Colonic mucosa (tissue), 4 donors: Measurements from ENCODE around the gene COPS3. TPM values are rescaled to one million over a fixed set of nuclear protein-coding genes. Genes with fewer than 3 reads are reported as not detected.

Experiments used
- DNase-seq: peaks from one replicate; pipeline ENCODE4 v3.0.0-alpha.2; 2020
- H3K27ac ChIP-seq: fragments of 200-600 bp; one replicate; pipeline ENCODE4 v1.8.0; 2021
- H3K27me3 ChIP-seq: fragments of 200-600 bp; one replicate; pipeline ENCODE4 v1.8.0; 2021
- H3K36me3 ChIP-seq: fragments of 200-600 bp; one replicate; pipeline ENCODE4 v1.8.0; 2021
- H3K4me1 ChIP-seq: fragments of 200-600 bp; one replicate; pipeline ENCODE4 v1.8.0; 2021; ENCODE audit warnings: mild to moderate bottlenecking
- H3K4me3 ChIP-seq: fragments of 200-600 bp; one replicate; pipeline ENCODE4 v1.8.0; 2021
- H3K9ac ChIP-seq, 2 donors: one replicate each; pipeline ENCODE4 v1.7.0; 2013; ENCODE audit warnings: control low read depth in 2 of 2, low read depth in 2 of 2, low read length in 2 of 2
- H3K9me3 ChIP-seq: fragments of 200-600 bp; one replicate; pipeline ENCODE4 v1.8.0; 2021
- CTCF ChIP-seq: fragments of 200-600 bp; IDR thresholded peaks from one replicate; pipeline ENCODE4 v1.8.0; 2022; ENCODE audit warnings: antibody characterized with exemption, mild to moderate bottlenecking
- intact Hi-C: fragments of 100-400 bp; cut with DNase I; formaldehyde crosslinking; loops from one replicate; pipeline ENCODE4 v1.14.1; 2022
- total RNA-seq, 2 donors: library from RNA; stranded (reverse); fragmentation: NEBNext Ultra II Directional in 1 of 2; extraction: Animal tissue kit (Norgen Biotek cat#: 25700) in 1 of 2; gene quantifications; one replicate each; pipeline ENCODE4 v1.2.1, GENCODE V29; 2021
- donor health status: healthy.
- donor health status: DM: no; HTN: no; CAD: no.
- donor health status: DM: no; HTN: no; CAD: no.

The COPS3 gene
- total RNA-seq, 2 donors from 2014 or later: 43.9 to 60.4 TPM

GRCh38 chr17:17226451-17227265 is 54.4 kb downstream of the COPS3 start:
- intact Hi-C loops: no loop called here
- DNase-seq: no peak
- no peaks in the 10 kb centered on the region for H3K27me3 ChIP-seq
- peaks cover 52% of the 10 kb centered on the region for H3K36me3 ChIP-seq
- H3K4me1 ChIP-seq: no peaks in the 10 kb centered on the region
- H3K9me3 ChIP-seq: no peaks in the 10 kb centered on the region
- no peak overlapping the region for H3K9ac ChIP-seq
- H3K27ac ChIP-seq: no peak overlapping the region
- TF ChIP-seq CTCF: no peak
- H3K4me3 ChIP-seq: no peak overlapping the region

GRCh38 chr17:17225901-17226300 is 55.1 kb downstream of the COPS3 start:
- peaks cover 50% of the 10 kb centered on the region for H3K36me3 ChIP-seq

GRCh38 chr17:17224137-17224536 is 56.9 kb downstream of the COPS3 start:
- Histone ChIP-seq H3K36me3 (peaks cover 49% of the 10 kb centered on the region), H3K4me3 (no peak overlapping the region)

More at GRCh38 chr17:17225901-17226300, 55.1 kb downstream of the COPS3 start:
- intact Hi-C loops: no loop called here
- Histone ChIP-seq H3K27ac (no peak overlapping the region), H3K4me1 (no peaks in the 10 kb centered on the region), H3K9ac (no peak overlapping the region), H3K4me3 (no peak overlapping the region), H3K9me3 (no peaks in the 10 kb centered on the region), H3K27me3 (no peaks in the 10 kb centered on the region)
- TF ChIP-seq CTCF: no peak
- no peak for DNase-seq

GRCh38 chr17:17223736-17224135 is 57.3 kb downstream of the COPS3 start:
- intact Hi-C loops: no loop called here

More at GRCh38 chr17:17224137-17224536, 56.9 kb downstream of the COPS3 start:
- intact Hi-C loops: no loop called here
- DNase-seq: no peak
- Histone ChIP-seq H3K27me3 (no peaks in the 10 kb centered on the region), H3K4me1 (no peaks in the 10 kb centered on the region), H3K27ac (no peak overlapping the region), H3K9ac (no peak overlapping the region), H3K9me3 (no peaks in the 10 kb centered on the region)
- no peak for TF ChIP-seq CTCF

GRCh38 chr17:17221329-17221728 is 59.7 kb downstream of the COPS3 start:
- Histone ChIP-seq H3K9ac (no peak overlapping the region), H3K27me3 (no peaks in the 10 kb centered on the region), H3K27ac (no peak overlapping the region), H3K4me3 (no peak overlapping the region), H3K9me3 (no peaks in the 10 kb centered on the region), H3K4me1 (no peaks in the 10 kb centered on the region), H3K36me3 (peaks cover 42% of the 10 kb centered on the region)
- intact Hi-C loops: no loop called here
- no peak for DNase-seq
- TF ChIP-seq CTCF: no peak

More at GRCh38 chr17:17223736-17224135, 57.3 kb downstream of the COPS3 start:
- Histone ChIP-seq H3K4me1 (no peaks in the 10 kb centered on the region), H3K9me3 (no peaks in the 10 kb centered on the region), H3K4me3 (no peak overlapping the region), H3K9ac (no peak overlapping the region), H3K27me3 (no peaks in the 10 kb centered on the region), H3K27ac (no peak overlapping the region), H3K36me3 (peaks cover 48% of the 10 kb centered on the region)
- TF ChIP-seq CTCF: no peak
- DNase-seq: no peak
